ENCODE data around the gene XYLT1. TPM values are rescaled to one million over a fixed set of nuclear protein-coding genes. Genes with fewer than 3 reads are reported as not detected.
A peak's percentile ranks its signal among the peaks of the same experiment; 100 is the strongest.

The XYLT1 gene
- total RNA-seq, 3 donors from 2014 or later (not counting 1 experiment from before 2014, with no cell fraction given) = 40.9 to 55.5 (median 43.8) TPM

GRCh38 chr16:17358355-17358754 lies 112.4 kb downstream of the XYLT1 start:
- Histone ChIP-seq H3K27ac (ENCODE audit: low read length) (no peak overlapping the region), H3K27me3 (ENCODE audit: control insufficient read depth, insufficient read depth, low read length) (no peaks in the 10 kb centered on the region), H3K36me3 (ENCODE audit: control insufficient read depth, insufficient read depth, low read length) (peaks cover 5% of the 10 kb centered on the region), H3K4me3 (ENCODE audit: low read length) (no peak overlapping the region), H3K4me1 (ENCODE audit: control insufficient read depth, insufficient read depth, low read length) (peaks cover 57% of the 10 kb centered on the region), H3K9me3 (ENCODE audit: control insufficient read depth, insufficient read depth, low read length) (no peaks in the 10 kb centered on the region)
- DNase-seq (no peak), ATAC-seq (no peak)
- H3K27me3 Mint-ChIP-seq (ENCODE audit: low read depth in 2 of 2) = no peaks in the 10 kb centered on the region
- H3K4me1 Mint-ChIP-seq = peaks cover 64 to 67% of the 10 kb centered on the region in 2 donors
- intact Hi-C loops (cut with micrococcal nuclease) = no loop called here
- WGBS (ENCODE audit: insufficient coverage) = 90% methylated on average over 8 of the region's 8 CpGs
- no peak for TF ChIP-seq CTCF (IDR thresholded peaks at IDR 0.05)
- peak overlapping the region; percentile 22 for H3K4me3 Mint-ChIP-seq
- H3K36me3 Mint-ChIP-seq = no peaks in the 10 kb centered on the region
- no peaks in the 10 kb centered on the region for H3K9me3 Mint-ChIP-seq
- peak overlapping the region; percentile 35 to 72 for H3K27ac Mint-ChIP-seq

GRCh38 chr16:17357307-17358062 lies 113.3 kb downstream of the XYLT1 start:
- Mint-ChIP-seq H3K9me3 (no peaks in the 10 kb centered on the region), H3K27me3 (ENCODE audit: low read depth in 2 of 2) (no peaks in the 10 kb centered on the region), H3K27ac (peak overlapping the region in 1 of 2 donors; percentile 8), H3K4me1 (peaks cover 66 to 68% of the 10 kb centered on the region in 2 donors), H3K4me3 (no peak overlapping the region), H3K36me3 (no peaks in the 10 kb centered on the region)
- Histone ChIP-seq H3K9me3 (ENCODE audit: control insufficient read depth, insufficient read depth, low read length) (no peaks in the 10 kb centered on the region), H3K4me1 (ENCODE audit: control insufficient read depth, insufficient read depth, low read length) (peaks cover 49% of the 10 kb centered on the region), H3K27me3 (ENCODE audit: control insufficient read depth, insufficient read depth, low read length) (no peaks in the 10 kb centered on the region), H3K4me3 (ENCODE audit: low read length) (no peak overlapping the region), H3K36me3 (ENCODE audit: control insufficient read depth, insufficient read depth, low read length) (peaks cover 5% of the 10 kb centered on the region), H3K27ac (ENCODE audit: low read length) (no peak overlapping the region)
- WGBS (ENCODE audit: insufficient coverage) = 94% methylated on average over 12 of the region's 13 CpGs
- TF ChIP-seq CTCF (IDR thresholded peaks at IDR 0.05) = no peak
- no peak for ATAC-seq
- intact Hi-C loops (cut with micrococcal nuclease) = no loop called here
- DNase-seq = no peak

GRCh38 chr16:17356243-17356933 lies 114.4 kb downstream of the XYLT1 start:
- Histone ChIP-seq H3K36me3 (ENCODE audit: control insufficient read depth, insufficient read depth, low read length) (peaks cover 5% of the 10 kb centered on the region), H3K4me3 (ENCODE audit: low read length) (no peak overlapping the region), H3K27ac (ENCODE audit: low read length) (no peak overlapping the region), H3K9me3 (ENCODE audit: control insufficient read depth, insufficient read depth, low read length) (no peaks in the 10 kb centered on the region), H3K4me1 (ENCODE audit: control insufficient read depth, insufficient read depth, low read length) (peaks cover 49% of the 10 kb centered on the region), H3K27me3 (ENCODE audit: control insufficient read depth, insufficient read depth, low read length) (no peaks in the 10 kb centered on the region)
- DNase-seq (no peak), ATAC-seq (no peak)
- Mint-ChIP-seq H3K4me1 (peaks cover 68 to 71% of the 10 kb centered on the region in 2 donors), H3K27me3 (ENCODE audit: low read depth in 2 of 2) (no peaks in the 10 kb centered on the region), H3K36me3 (no peaks in the 10 kb centered on the region), H3K9me3 (no peaks in the 10 kb centered on the region), H3K27ac (no peak overlapping the region), H3K4me3 (no peak overlapping the region)
- no peak for TF ChIP-seq CTCF (IDR thresholded peaks at IDR 0.05)
- 87% methylated on average over 11 of the region's 11 CpGs for WGBS (ENCODE audit: insufficient coverage)
- intact Hi-C loops (cut with micrococcal nuclease) = no loop called here

All from natural killer cell (primary cell).